GM10847 (cell line): ENCODE data around the gene SREBF1.

Source experiments
- POLR2A ChIP-seq: IDR thresholded peaks from 2 replicates; pipeline ENCODE4 v1.6.1; 2011; ENCODE audit not compliant: insufficient read length; ENCODE audit errors: extremely low read depth

SREBF1 gene

GRCh38 chr17:17837966-17838962 is 1.5 kb upstream of the SREBF1 start:
- TF ChIP-seq POLR2A: no peak

GRCh38 chr17:17837380-17837821 is 615 bp upstream of the SREBF1 start:
- no peak for TF ChIP-seq POLR2A

GRCh38 chr17:17836250-17836817 is 452 bp downstream of the SREBF1 start:
- peak; percentile 90 for TF ChIP-seq POLR2A

- no peak for TF ChIP-seq POLR2A
These were observed 1.2 kb downstream of the SREBF1 start for GRCh38 chr17:17835415-17836249.

GRCh38 chr17:17834974-17835373 is 1.8 kb downstream of the SREBF1 start:
- no peak for TF ChIP-seq POLR2A

GRCh38 chr17:17833658-17834357 is 3.0 kb downstream of the SREBF1 start:
- no peak for TF ChIP-seq POLR2A

GRCh38 chr17:17832032-17832363 is 4.8 kb downstream of the SREBF1 start:
- TF ChIP-seq POLR2A: no peak

- TF ChIP-seq POLR2A: no peak
These were observed 5.4 kb downstream of the SREBF1 start for GRCh38 chr17:17831208-17832031.

- TF ChIP-seq POLR2A: no peak
These were observed 6.0 kb downstream of the SREBF1 start for GRCh38 chr17:17830740-17831207.

GRCh38 chr17:17830269-17830567 is 6.6 kb downstream of the SREBF1 start:
- no peak for TF ChIP-seq POLR2A

GRCh38 chr17:17827826-17828621 is 8.8 kb downstream of the SREBF1 start:
- no peak for TF ChIP-seq POLR2A

GRCh38 chr17:17826942-17827785 is 9.6 kb downstream of the SREBF1 start:
- TF ChIP-seq POLR2A: no peak

- no peak for TF ChIP-seq POLR2A
These were observed 10.5 kb downstream of the SREBF1 start for GRCh38 chr17:17826342-17826713.
